H1 (cell line): ENCODE data around the gene COL6A2.

Experiments
- CHD2 ChIP-seq: IDR thresholded peaks from 2 replicates; pipeline ENCODE4 v1.6.1; 2012; ENCODE audit warnings: low read length, improper control_type of control experiment
- CTCF ChIP-seq, 3 experiments: IDR thresholded peaks; 1 replicate in 2 of 3; 2 replicates in 1 of 3; pipeline versions ENCODE4 v1.5.1 to v1.6.1; 2011; ENCODE audit warnings: low read length in 3 of 3, mild to moderate bottlenecking in 3 of 3, inconsistent platforms in 2 of 3, low read depth in 1 of 3, moderate library complexity in 1 of 3; ENCODE audit not compliant: insufficient read depth in 1 of 3; ENCODE audit errors: control extremely low read depth in 1 of 3
- POLR2A ChIP-seq, 2 experiments: IDR thresholded peaks; 1 replicate in 1 of 2; 2 replicates in 1 of 2; pipeline ENCODE4 v1.6.1; 2011; ENCODE audit warnings: low read depth in 2 of 2, low read length in 2 of 2, mild to moderate bottlenecking in 2 of 2; ENCODE audit errors: control extremely low read depth in 1 of 2

GRCh38 chr21:46113497-46114176 lies 15.7 kb downstream of the COL6A2 start:
- TF ChIP-seq CTCF (IDR thresholded peaks at IDR 0.05; ENCODE audit: control extremely low read depth in 1 of 3, insufficient read depth in 1 of 3, low read depth in 1 of 3, low read length in 3 of 3) (no peak), POLR2A (IDR thresholded peaks at IDR 0.05; ENCODE audit: control extremely low read depth in 1 of 2, low read depth in 2 of 2, low read length in 2 of 2) (no peak), CHD2 (no peak)
